GM23338 (cell line): Measurements from ENCODE around the gene METTL24. TPM values are rescaled to one million over a fixed set of nuclear protein-coding genes. Genes with fewer than 3 reads are reported as not detected.
"Not testable (repeated sequence)": the region's sequence is repeated elsewhere in the genome, so short reads cannot be mapped to it uniquely, and the experiment has no call there.

ENCODE experiments used
- ATAC-seq: fragments of 200-7000 bp; cut with Tn5 transposase; 3 replicates; pipeline ENCODE4 v1.9.1; 2020
- DNase-seq: peaks from one replicate; pipeline ENCODE4 v3.0.0-alpha.2; 2015; ENCODE audit warnings: low spot score
- H2AFZ ChIP-seq: fragments of 200-600 bp; sonication (generic); 2 replicates; pipeline ENCODE4 v1.8.0; 2016; ENCODE audit warnings: antibody characterized with exemption, mild to moderate bottlenecking, moderate library complexity
- H3F3A ChIP-seq: fragments of 200-600 bp; sonication (generic); replicated peaks from 2 replicates; pipeline ENCODE4 v1.8.0; 2017; ENCODE audit warnings: antibody characterized with exemption, mixed run types, low read depth
- H3K27ac ChIP-seq: fragments of 200-600 bp; sonication (generic); 2 replicates; pipeline ENCODE4 v1.6.1; 2016; ENCODE audit warnings: low read depth
- H3K27me3 ChIP-seq: fragments of 200-600 bp; sonication (generic); 2 replicates; pipeline ENCODE4 v1.8.0; 2016; ENCODE audit warnings: mild to moderate bottlenecking, mixed run types, moderate library complexity; ENCODE audit not compliant: insufficient read depth
- H3K36me3 ChIP-seq: fragments of 200-600 bp; sonication (generic); 2 replicates; pipeline ENCODE4 v1.8.0; 2016; ENCODE audit warnings: mild to moderate bottlenecking; ENCODE audit not compliant: insufficient read depth
- H3K4me1 ChIP-seq: fragments of 200-600 bp; sonication (generic); 2 replicates; pipeline ENCODE4 v1.8.0; 2016; ENCODE audit warnings: mild to moderate bottlenecking, moderate library complexity; ENCODE audit not compliant: insufficient read depth
- H3K4me2 ChIP-seq: fragments of 200-600 bp; sonication (generic); 2 replicates; pipeline ENCODE4 v1.7.1; 2017; ENCODE audit warnings: mixed run types
- H3K4me3 ChIP-seq: fragments of 200-600 bp; sonication (generic); 2 replicates; pipeline ENCODE4 v1.6.1; 2016; ENCODE audit warnings: mixed run types
- H3K79me2 ChIP-seq: fragments of 200-600 bp; sonication (generic); replicated peaks from 2 replicates; pipeline ENCODE4 v1.8.0; 2017; ENCODE audit warnings: mild to moderate bottlenecking; ENCODE audit not compliant: insufficient read depth
- H3K9me2 ChIP-seq: fragments of 200-600 bp; sonication (generic); 2 replicates; pipeline ENCODE4 v1.8.0; 2017; ENCODE audit not compliant: insufficient read depth
- H4K20me1 ChIP-seq: fragments of 200-600 bp; sonication (generic); replicated peaks from 2 replicates; pipeline ENCODE4 v1.8.0; 2017; ENCODE audit warnings: mild to moderate bottlenecking; ENCODE audit not compliant: insufficient read depth
- H3K27ac Mint-ChIP-seq: 2 replicates; pipeline ENCODE4 v1.8.0; 2020; ENCODE audit warnings: inconsistent platforms, mild to moderate bottlenecking, moderate library complexity, mixed read lengths
- H3K27me3 Mint-ChIP-seq: 3 replicates; pipeline ENCODE4 v1.8.0; 2022; ENCODE audit warnings: low read depth, mild to moderate bottlenecking, moderate library complexity, mixed read lengths, inconsistent platforms; ENCODE audit not compliant: insufficient read depth, poor library complexity
- H3K36me3 Mint-ChIP-seq: 3 replicates; pipeline ENCODE4 v1.8.0; 2021; ENCODE audit warnings: low read depth, mild to moderate bottlenecking, inconsistent platforms, moderate library complexity, mixed read lengths
- H3K4me1 Mint-ChIP-seq: 3 replicates; pipeline ENCODE4 v1.8.0; 2020; ENCODE audit warnings: mild to moderate bottlenecking, inconsistent platforms, mixed read lengths
- H3K4me3 Mint-ChIP-seq: 3 replicates; pipeline ENCODE4 v1.8.0; 2021; ENCODE audit warnings: moderate library complexity, mild to moderate bottlenecking, inconsistent platforms, mixed read lengths
- H3K9me3 Mint-ChIP-seq: 3 replicates; pipeline ENCODE4 v1.8.0; 2020; ENCODE audit warnings: moderate library complexity, mild to moderate bottlenecking, inconsistent platforms, mixed read lengths
- ETS1 ChIP-seq: IDR thresholded peaks from 2 replicates; pipeline ENCODE4 v1.6.1; 2016; ENCODE audit warnings: antibody characterized with exemption
- EZH2 ChIP-seq: fragments of 200-600 bp; sonication (generic); IDR thresholded peaks from one replicate; pipeline ENCODE4 v1.8.0; 2017; ENCODE audit warnings: antibody characterized with exemption, mild to moderate bottlenecking, low read depth; ENCODE audit not compliant: unreplicated experiment
- EZH2phosphoT487 ChIP-seq: fragments of 200-600 bp; sonication (generic); IDR thresholded peaks from one replicate; pipeline ENCODE4 v1.8.1; 2018; ENCODE audit warnings: antibody characterized with exemption; ENCODE audit not compliant: unreplicated experiment
- JUNB ChIP-seq: IDR thresholded peaks from one replicate; pipeline ENCODE4 v1.6.1; 2016; ENCODE audit warnings: antibody characterized with exemption; ENCODE audit not compliant: unreplicated experiment
- POLR2AphosphoS5 ChIP-seq: IDR thresholded peaks from 2 replicates; pipeline ENCODE4 v1.6.1; 2016; ENCODE audit warnings: antibody characterized with exemption, low read depth
- REST ChIP-seq: IDR thresholded peaks from one replicate; pipeline ENCODE4 v1.6.1; 2018; ENCODE audit warnings: antibody characterized with exemption; ENCODE audit not compliant: unreplicated experiment
- STAT1 ChIP-seq: IDR thresholded peaks from one replicate; pipeline ENCODE4 v1.6.1; 2016; ENCODE audit warnings: antibody characterized with exemption; ENCODE audit not compliant: unreplicated experiment
- ZNF114 ChIP-seq: fragments of 250-450 bp; sonication (Bioruptor Pico); IDR thresholded peaks from 2 replicates; pipeline ENCODE4 v1.5.0; 2020; ENCODE audit warnings: mild to moderate bottlenecking, moderate library complexity
- ZNF331 ChIP-seq: fragments of 250-450 bp; sonication (Bioruptor Pico); IDR thresholded peaks from 2 replicates; pipeline ENCODE4 v1.5.0; 2020; ENCODE audit warnings: low read depth, mild to moderate bottlenecking, moderate library complexity
- ZNF462 ChIP-seq: fragments of 250-450 bp; sonication (Bioruptor Pico); IDR thresholded peaks from 2 replicates; pipeline ENCODE4 v1.5.0; 2020; ENCODE audit warnings: mild to moderate bottlenecking, moderate library complexity
- polyA plus RNA-seq: library from polyadenylated mRNA; unstranded; fragments of >200 nt; fragmentation: Nextera tagmentation; extraction: Ambion mirVana; gene quantifications from 2 replicates; pipeline ENCODE4 v1.2.1, GENCODE V29; 2016
- total RNA-seq: library from RNA; depleted of rRNA; stranded (reverse); fragments of >200 nt; shearing (Covaris generic); gene quantifications from 2 replicates; pipeline ENCODE4 v1.2.3, GENCODE V29; 2014

Gene METTL24
- total and polyA plus RNA-seq, 2 experiments from 2014 or later = 0.35 TPM; not detected in 1

GRCh38 chr6:110309432-110309831, 48.7 kb downstream of the METTL24 start:
- not testable (repeated sequence) for ATAC-seq, H3K27me3 Mint-ChIP-seq, H3K27ac ChIP-seq, H3K4me2 ChIP-seq, H2AFZ ChIP-seq, H3K4me3 ChIP-seq, DNase-seq, H3K36me3 ChIP-seq, H3K9me3 Mint-ChIP-seq, H3K4me1 Mint-ChIP-seq, H4K20me1 ChIP-seq, H3K36me3 Mint-ChIP-seq, H3K27me3 ChIP-seq, H3K79me2 ChIP-seq, H3K27ac Mint-ChIP-seq, H3K4me3 Mint-ChIP-seq, H3K4me1 ChIP-seq, H3F3A ChIP-seq, H3K9me2 ChIP-seq

- DNase-seq (no peak), ATAC-seq (no peak)
- Mint-ChIP-seq H3K27me3 (no peaks in the 10 kb centered on the region), H3K4me1 (no peaks in the 10 kb centered on the region), H3K9me3 (peaks cover 9% of the 10 kb centered on the region), H3K36me3 (no peaks in the 10 kb centered on the region), H3K27ac (no peak overlapping the region), H3K4me3 (no peak overlapping the region)
- Histone ChIP-seq H3K9me2 (no peaks in the 10 kb centered on the region), H4K20me1 (no peaks in the 10 kb centered on the region), H3K4me2 (no peak overlapping the region), H3K4me3 (no peak overlapping the region), H3K27me3 (no peaks in the 10 kb centered on the region), H3K4me1 (no peaks in the 10 kb centered on the region), H3K27ac (no peak overlapping the region), H3F3A (no peaks in the 10 kb centered on the region), H3K36me3 (no peaks in the 10 kb centered on the region), H3K79me2 (no peaks in the 10 kb centered on the region), H2AFZ (no peak overlapping the region)
- TF ChIP-seq ZNF462 (CRISPR knock-in tag) = no peak
- TF ChIP-seq ETS1 = no peak
- TF ChIP-seq EZH2phosphoT487 = no peak
- no peak for TF ChIP-seq STAT1
- no peak for TF ChIP-seq REST
- no peak for TF ChIP-seq EZH2
- TF ChIP-seq JUNB = no peak
- no peak for TF ChIP-seq ZNF331 (CRISPR knock-in tag)
- TF ChIP-seq ZNF114 (CRISPR knock-in tag) = no peak
- TF ChIP-seq POLR2AphosphoS5 = no peak
Measured at GRCh38 chr6:110307368-110307767, 50.8 kb downstream of the METTL24 start.
